OCI-LY1 (cell line): ENCODE results near the gene WNK2.

Experiments used
- EZH2 ChIP-seq: fragments of 200-600 bp; sonication (generic), shearing (Covaris generic); IDR thresholded peaks from 2 replicates; pipeline ENCODE4 v1.8.0; 2017; ENCODE audit warnings: borderline replicate concordance, mixed run types, mild to moderate bottlenecking, antibody characterized with exemption, low read length, moderate library complexity, mixed read lengths
- TF ChIP-seq, protein P1 (sequence below): fragments of 200-600 bp; sonication (generic), shearing (Covaris generic); IDR thresholded peaks from 2 replicates; pipeline ENCODE4 v1.5.1; 2017; ENCODE audit warnings: mild to moderate bottlenecking, antibody characterized with exemption, low read length, moderate library complexity, mixed read lengths

- TF ChIP-seq, protein P1, sequence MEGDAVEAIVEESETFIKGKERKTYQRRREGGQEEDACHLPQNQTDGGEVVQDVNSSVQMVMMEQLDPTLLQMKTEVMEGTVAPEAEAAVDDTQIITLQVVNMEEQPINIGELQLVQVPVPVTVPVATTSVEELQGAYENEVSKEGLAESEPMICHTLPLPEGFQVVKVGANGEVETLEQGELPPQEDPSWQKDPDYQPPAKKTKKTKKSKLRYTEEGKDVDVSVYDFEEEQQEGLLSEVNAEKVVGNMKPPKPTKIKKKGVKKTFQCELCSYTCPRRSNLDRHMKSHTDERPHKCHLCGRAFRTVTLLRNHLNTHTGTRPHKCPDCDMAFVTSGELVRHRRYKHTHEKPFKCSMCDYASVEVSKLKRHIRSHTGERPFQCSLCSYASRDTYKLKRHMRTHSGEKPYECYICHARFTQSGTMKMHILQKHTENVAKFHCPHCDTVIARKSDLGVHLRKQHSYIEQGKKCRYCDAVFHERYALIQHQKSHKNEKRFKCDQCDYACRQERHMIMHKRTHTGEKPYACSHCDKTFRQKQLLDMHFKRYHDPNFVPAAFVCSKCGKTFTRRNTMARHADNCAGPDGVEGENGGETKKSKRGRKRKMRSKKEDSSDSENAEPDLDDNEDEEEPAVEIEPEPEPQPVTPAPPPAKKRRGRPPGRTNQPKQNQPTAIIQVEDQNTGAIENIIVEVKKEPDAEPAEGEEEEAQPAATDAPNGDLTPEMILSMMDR = no peak
- no peak for TF ChIP-seq EZH2
These were observed 66.2 kb downstream of the WNK2 start for GRCh38 chr9:93250185-93250584.
